ENCODE measurements around the gene PITPNB. TPM values are rescaled to one million over a fixed set of nuclear protein-coding genes. Genes with fewer than 3 reads are reported as not detected.
A peak's percentile ranks its signal among the peaks of the same experiment; 100 is the strongest.

The PITPNB gene
- total RNA-seq, 4 donors from 2014 or later, result 12.1 to 18.7 (median 16.1) TPM

GRCh38 chr22:27863556-27863955 lies 55.5 kb downstream of the PITPNB start:
- no peak for ATAC-seq
- Histone ChIP-seq H3K27ac (peak overlapping the region; percentile 77 to 88 (median 80)), H3K4me1 (peaks cover 50 to 59% of the 10 kb centered on the region in 2 donors)

GRCh38 chr22:27863001-27863400 lies 56.1 kb downstream of the PITPNB start:
- Histone ChIP-seq H3K27ac (peak overlapping the region; percentile 77 to 88 (median 80)), H3K4me1 (peaks cover 53 to 60% of the 10 kb centered on the region in 2 donors)

More at GRCh38 chr22:27863556-27863955, 55.5 kb downstream of the PITPNB start:
- DNase-seq, result no peak
- TF ChIP-seq POLR2A (IDR thresholded peaks at IDR 0.05), result no peak
- TF ChIP-seq, protein P1, sequence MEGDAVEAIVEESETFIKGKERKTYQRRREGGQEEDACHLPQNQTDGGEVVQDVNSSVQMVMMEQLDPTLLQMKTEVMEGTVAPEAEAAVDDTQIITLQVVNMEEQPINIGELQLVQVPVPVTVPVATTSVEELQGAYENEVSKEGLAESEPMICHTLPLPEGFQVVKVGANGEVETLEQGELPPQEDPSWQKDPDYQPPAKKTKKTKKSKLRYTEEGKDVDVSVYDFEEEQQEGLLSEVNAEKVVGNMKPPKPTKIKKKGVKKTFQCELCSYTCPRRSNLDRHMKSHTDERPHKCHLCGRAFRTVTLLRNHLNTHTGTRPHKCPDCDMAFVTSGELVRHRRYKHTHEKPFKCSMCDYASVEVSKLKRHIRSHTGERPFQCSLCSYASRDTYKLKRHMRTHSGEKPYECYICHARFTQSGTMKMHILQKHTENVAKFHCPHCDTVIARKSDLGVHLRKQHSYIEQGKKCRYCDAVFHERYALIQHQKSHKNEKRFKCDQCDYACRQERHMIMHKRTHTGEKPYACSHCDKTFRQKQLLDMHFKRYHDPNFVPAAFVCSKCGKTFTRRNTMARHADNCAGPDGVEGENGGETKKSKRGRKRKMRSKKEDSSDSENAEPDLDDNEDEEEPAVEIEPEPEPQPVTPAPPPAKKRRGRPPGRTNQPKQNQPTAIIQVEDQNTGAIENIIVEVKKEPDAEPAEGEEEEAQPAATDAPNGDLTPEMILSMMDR (IDR thresholded peaks at IDR 0.05 in 4 of 5, conservative IDR thresholded peaks at IDR 0.05 in 1 of 5), result no peak
- intact Hi-C loops (cut with DNase I; ENCODE audit: low total_unique reads) (loop anchor here (10.0 kb wide), 2 partner anchors 219 to 581 kb away; no protein-coding TSS in a partner anchor), in situ Hi-C loops (cut with MboI; ENCODE audit: low sequenced_read_pairs in 4 of 4) (no loop called here)
- Histone ChIP-seq H3K36me3 (peaks cover 0 to 10% of the 10 kb centered on the region in 2 donors), H3K4me3 (no peak overlapping the region), H3K27me3 (no peaks in the 10 kb centered on the region), H3K9me3 (no peaks in the 10 kb centered on the region)

DNA sequence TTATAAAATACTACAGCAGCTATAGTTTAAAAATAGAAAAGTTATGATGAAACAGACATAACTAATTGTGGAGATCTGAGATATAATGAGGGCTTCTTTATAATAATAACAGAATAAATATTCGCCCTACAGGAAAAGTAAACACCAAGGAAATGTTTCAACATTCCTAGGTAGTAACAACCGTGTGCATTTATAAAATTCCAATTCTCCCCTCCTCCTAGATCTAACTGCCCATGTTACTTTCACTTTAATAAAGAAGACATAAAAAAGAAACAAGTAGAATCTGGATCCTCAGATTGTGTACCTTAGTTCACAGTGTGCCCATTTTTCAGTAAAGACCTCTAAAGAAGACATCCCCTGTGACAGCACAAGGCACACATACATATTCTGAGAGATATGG lies 59.7 kb downstream of the PITPNB start:
- in situ Hi-C loops (cut with MboI; ENCODE audit: low sequenced_read_pairs in 4 of 4) (no loop called here), intact Hi-C loops (cut with DNase I; ENCODE audit: low total_unique reads) (loop anchor here (5.0 kb wide), 1 partner anchor 57 kb away; the partner anchor contains the start of gene MN1)
- peaks cover 33 to 44% of the 10 kb centered on the region in 2 donors for H3K4me1 ChIP-seq
- no peaks in the 10 kb centered on the region for H3K27me3 ChIP-seq
- peak overlapping the region; percentile 49 to 78 (median 58) for H3K27ac ChIP-seq
- ATAC-seq (no peak), DNase-seq (no peak)
- no peaks in the 10 kb centered on the region for H3K9me3 ChIP-seq
- no peak for TF ChIP-seq POLR2A (IDR thresholded peaks at IDR 0.05)
- TF ChIP-seq, protein P1 (IDR thresholded peaks at IDR 0.05 in 4 of 5, conservative IDR thresholded peaks at IDR 0.05 in 1 of 5), result no peak
- H3K4me3 ChIP-seq, result no peak overlapping the region
- peaks cover 0 to 36% of the 10 kb centered on the region in 2 donors for H3K36me3 ChIP-seq

More at GRCh38 chr22:27863001-27863400, 56.1 kb downstream of the PITPNB start:
- no peak for ATAC-seq
- no peak overlapping the region for H3K4me3 ChIP-seq
- H3K36me3 ChIP-seq, result peaks cover 0 to 14% of the 10 kb centered on the region in 2 donors
- no peaks in the 10 kb centered on the region for H3K27me3 ChIP-seq
- intact Hi-C loops (cut with DNase I; ENCODE audit: low total_unique reads) (loop anchor here (10.0 kb wide), 2 partner anchors 218 to 582 kb away; no protein-coding TSS in a partner anchor), in situ Hi-C loops (cut with MboI; ENCODE audit: low sequenced_read_pairs in 4 of 4) (no loop called here)
- no peaks in the 10 kb centered on the region for H3K9me3 ChIP-seq
- TF ChIP-seq POLR2A (IDR thresholded peaks at IDR 0.05), result no peak
- TF ChIP-seq, protein P1 (IDR thresholded peaks at IDR 0.05 in 4 of 5, conservative IDR thresholded peaks at IDR 0.05 in 1 of 5), result no peak
- DNase-seq, result no peak

DNA sequence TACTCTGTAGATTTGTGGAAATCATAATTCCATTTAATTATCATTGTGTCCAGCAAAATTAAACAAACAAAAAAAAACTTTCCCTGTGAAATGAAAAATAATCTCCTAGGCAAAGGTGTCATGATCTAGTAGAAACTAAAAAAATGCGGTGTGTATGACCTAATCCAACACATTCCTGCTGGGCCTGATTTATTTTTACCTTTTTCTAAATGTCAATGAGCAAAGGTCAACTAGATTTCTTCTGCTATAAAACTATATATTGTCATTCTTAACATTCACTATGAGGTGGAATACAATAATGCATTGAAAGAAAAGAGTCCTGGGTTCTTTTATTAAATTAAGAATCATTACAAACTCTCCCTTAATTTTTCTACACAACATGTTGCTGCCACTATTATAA lies 60.4 kb downstream of the PITPNB start:
- in situ Hi-C loops (cut with MboI; ENCODE audit: low sequenced_read_pairs in 4 of 4), result no loop called here

More for the DNA sequence above, 60.4 kb downstream of the PITPNB start:
- H3K27me3 ChIP-seq, result no peaks in the 10 kb centered on the region
- DNase-seq, result no peak
- peak overlapping the region; percentile 55 to 81 (median 74) for H3K27ac ChIP-seq
- peaks cover 0 to 36% of the 10 kb centered on the region in 2 donors for H3K36me3 ChIP-seq
- no peak for ATAC-seq
- H3K4me3 ChIP-seq, result no peak overlapping the region
- peaks cover 30 to 41% of the 10 kb centered on the region in 2 donors for H3K4me1 ChIP-seq
- no peaks in the 10 kb centered on the region for H3K9me3 ChIP-seq
- intact Hi-C loops (cut with DNase I; ENCODE audit: low total_unique reads), result loop anchor here (5.0 kb wide), 1 partner anchor 56 kb away; the partner anchor contains the start of gene MN1
- TF ChIP-seq, protein P1 (IDR thresholded peaks at IDR 0.05 in 4 of 5, conservative IDR thresholded peaks at IDR 0.05 in 1 of 5), result no peak
- TF ChIP-seq POLR2A (IDR thresholded peaks at IDR 0.05), result no peak

Measured in gastrocnemius medialis (tissue), 4 donors.